Uterus (tissue), 2 donors: Measurements from ENCODE around the gene RTN1.

Experiments
- POLR2A ChIP-seq, 2 donors: fragments of 450-650 bp; IDR thresholded peaks; one replicate each; pipeline ENCODE4 v1.6.1; 2016; ENCODE audit warnings: antibody characterized with exemption in 2 of 2, mild to moderate bottlenecking in 1 of 2, moderate library complexity in 1 of 2
- TF ChIP-seq, protein P1 (sequence below), 4 experiments: fragments of 200-600 bp in 2 of 4; fragments of 450-650 bp in 2 of 4; sonication (generic) in 2 of 4; IDR thresholded peaks; one replicate each; pipeline ENCODE4 v1.5.1; 2016 to 2019; ENCODE audit warnings: antibody characterized with exemption in 4 of 4, mild to moderate bottlenecking in 2 of 4, moderate library complexity in 1 of 4

DNA sequence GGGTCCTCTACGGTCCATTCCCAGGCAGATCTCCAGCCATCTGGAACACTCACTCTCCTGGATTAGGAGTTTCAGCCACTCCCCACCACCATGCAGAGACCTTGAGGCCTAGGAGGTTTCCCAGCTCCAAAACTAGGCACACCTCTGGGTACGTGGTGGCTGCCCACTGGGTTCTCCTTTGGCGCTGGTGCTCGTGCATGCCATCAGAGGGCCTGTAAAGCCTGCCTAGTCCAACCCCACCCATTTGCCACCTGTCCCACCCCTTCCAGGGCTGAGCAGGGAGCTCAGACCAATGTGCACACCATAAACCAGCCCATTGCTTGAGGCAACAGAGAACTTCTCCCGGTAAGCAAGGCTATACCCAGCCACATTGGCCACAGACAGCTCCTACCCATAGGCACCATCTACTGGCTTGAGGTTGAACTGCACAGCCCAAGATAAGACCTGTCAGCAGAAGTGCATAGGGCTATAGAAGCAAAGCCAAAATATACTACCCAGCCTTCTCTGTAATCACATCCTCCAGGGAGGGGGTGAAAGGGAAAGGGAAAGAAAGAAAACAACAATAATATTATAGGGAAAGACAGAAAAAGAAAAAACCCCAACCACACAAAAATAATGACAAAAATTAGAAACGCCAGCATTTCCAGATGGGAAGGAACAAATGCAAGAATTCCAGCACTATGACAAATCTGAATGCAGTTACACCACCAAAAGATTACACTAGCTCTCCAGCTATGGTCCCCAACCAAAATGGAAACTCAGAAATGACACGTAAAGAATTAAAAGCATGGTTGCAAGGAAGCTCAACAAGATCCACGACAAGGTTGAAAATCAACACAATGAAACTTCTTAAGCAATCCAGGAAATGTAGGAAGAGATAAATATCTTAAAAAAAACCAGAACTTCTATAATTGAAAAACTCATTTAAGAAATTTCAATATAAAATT lies 182.1 kb downstream of the RTN1 start:
- no peak for TF ChIP-seq POLR2A (IDR thresholded peaks at IDR 0.05)
- TF ChIP-seq, protein P1, sequence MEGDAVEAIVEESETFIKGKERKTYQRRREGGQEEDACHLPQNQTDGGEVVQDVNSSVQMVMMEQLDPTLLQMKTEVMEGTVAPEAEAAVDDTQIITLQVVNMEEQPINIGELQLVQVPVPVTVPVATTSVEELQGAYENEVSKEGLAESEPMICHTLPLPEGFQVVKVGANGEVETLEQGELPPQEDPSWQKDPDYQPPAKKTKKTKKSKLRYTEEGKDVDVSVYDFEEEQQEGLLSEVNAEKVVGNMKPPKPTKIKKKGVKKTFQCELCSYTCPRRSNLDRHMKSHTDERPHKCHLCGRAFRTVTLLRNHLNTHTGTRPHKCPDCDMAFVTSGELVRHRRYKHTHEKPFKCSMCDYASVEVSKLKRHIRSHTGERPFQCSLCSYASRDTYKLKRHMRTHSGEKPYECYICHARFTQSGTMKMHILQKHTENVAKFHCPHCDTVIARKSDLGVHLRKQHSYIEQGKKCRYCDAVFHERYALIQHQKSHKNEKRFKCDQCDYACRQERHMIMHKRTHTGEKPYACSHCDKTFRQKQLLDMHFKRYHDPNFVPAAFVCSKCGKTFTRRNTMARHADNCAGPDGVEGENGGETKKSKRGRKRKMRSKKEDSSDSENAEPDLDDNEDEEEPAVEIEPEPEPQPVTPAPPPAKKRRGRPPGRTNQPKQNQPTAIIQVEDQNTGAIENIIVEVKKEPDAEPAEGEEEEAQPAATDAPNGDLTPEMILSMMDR (IDR thresholded peaks at IDR 0.05), result peak in 1 of 4 experiments; percentile 32
